ENCODE data around the gene KCNB1. TPM values are rescaled to one million over a fixed set of nuclear protein-coding genes. Genes with fewer than 3 reads are reported as not detected.
A peak's percentile ranks its signal among the peaks of the same experiment; 100 is the strongest.

The KCNB1 gene
- total and polyA plus RNA-seq, 2 of the 4 experiments (the other 2 are of a cell fraction) = 0.05 TPM; not detected in 1

- no peaks in the 10 kb centered on the region for H3K79me1 ChIP-seq (ENCODE audit: low read depth in 1 of 2, low read length in 2 of 2)
- in situ Hi-C loops (cut with MboI; ENCODE audit: low sequenced_read_pairs) = loop anchor here (5.0 to 25.0 kb wide), 3 partner anchors 181 to 531 kb away; no protein-coding TSS in a partner anchor
- dilution Hi-C loops (cut with HindIII; ENCODE audit: low sequenced_read_pairs, unreplicated experiment) = no loop called here
- no peak overlapping the region for H3K56ac ChIP-seq (ENCODE audit: extremely low read depth, insufficient read depth, low read length)
- H3K4me2 ChIP-seq (ENCODE audit: low read depth, low read length) = no peak overlapping the region
- H2BK120ac ChIP-seq (ENCODE audit: low read depth, low read length) = no peak overlapping the region
- ATAC-seq (ENCODE audit: low read depth) (no peak), DNase-seq (no peak)
- no peak overlapping the region for H2AFZ ChIP-seq (replicated peaks; ENCODE audit: low read length, poor library complexity)
- 36% methylated on average over 1 of the region's 3 CpGs; no CpG with 5 or more reads in 1 of the 2 experiments for WGBS, 2 experiments (ENCODE audit: extremely low coverage in 2 of 2, insufficient read length in 1 of 2)
- peaks cover 2% of the 10 kb centered on the region; the same call in 1 of the 2 replicates for H3K4me1 ChIP-seq (ENCODE audit: control insufficient read depth, insufficient read depth, low read length)
- no peak overlapping the region for H3K4ac ChIP-seq (ENCODE audit: low read depth, low read length)
- H4K8ac ChIP-seq (ENCODE audit: low read depth in 2 of 2, low read length in 2 of 2) = no peak overlapping the region
- H2AK9ac ChIP-seq (replicated peaks; ENCODE audit: low read depth, low read length, poor library complexity) = no peak overlapping the region
- H2BK20ac ChIP-seq (ENCODE audit: low read depth, low read length) = no peak overlapping the region
- no peak overlapping the region for H2BK15ac ChIP-seq (ENCODE audit: low read depth, low read length)
- H3K27ac ChIP-seq (ENCODE audit: insufficient read depth, low read length) = no peak overlapping the region
- H3K27me3 ChIP-seq (ENCODE audit: control insufficient read depth, insufficient read depth, low read length) = peaks cover 54% of the 10 kb centered on the region
- no peak overlapping the region for H3K4me3 ChIP-seq (ENCODE audit: insufficient read depth, low read depth, low read length)
- no peaks in the 10 kb centered on the region for H3K36me3 ChIP-seq (ENCODE audit: control insufficient read depth, insufficient read depth, low read length)
- H4K20me1 ChIP-seq (ENCODE audit: insufficient read depth, low read length) = 0 out of 2 replicates have a peak, but pooled peaks cover 3% of the 10 kb centered on the region
- ChIA-PET POLR2A (ENCODE audit: unreplicated experiment) (no interaction called here), CTCF (interaction anchor here (0.6 to 1.5 kb wide), 2 partner anchors 204 to 255 kb away, joined by 4 read pairs; no protein-coding TSS in a partner anchor)
- no peak overlapping the region for H4K5ac ChIP-seq (ENCODE audit: low read depth, low read length)
- no peak overlapping the region for H2AK5ac ChIP-seq (ENCODE audit: low read depth, low read length)
- peaks cover 2% of the 10 kb centered on the region; the same call in 1 of the 2 replicates for H3K9me3 ChIP-seq (ENCODE audit: control insufficient read depth, insufficient read depth, low read length)
- no peak overlapping the region for H3K9ac ChIP-seq (ENCODE audit: low read depth, low read length)
- intact Hi-C loops (cut with micrococcal nuclease) = no loop called here
- H3K23ac ChIP-seq (ENCODE audit: low read depth, low read length) = no peak overlapping the region
- TF ChIP-seq CEBPB (IDR thresholded peaks at IDR 0.05; ENCODE audit: low read depth, low read length) = peak; percentile 71
- no peak for TF ChIP-seq NFE2L2 (IDR thresholded peaks at IDR 0.05; ENCODE audit: low read depth, low read length)
- no peak for TF ChIP-seq RCOR1 (IDR thresholded peaks at IDR 0.05; ENCODE audit: insufficient replicate concordance, low read length)
- H4K91ac ChIP-seq (ENCODE audit: insufficient read depth, low read depth, low read length) = no peak overlapping the region
- no peak overlapping the region for H3K14ac ChIP-seq (replicated peaks; ENCODE audit: low read depth, low read length)
- no peak overlapping the region for H2BK5ac ChIP-seq (ENCODE audit: low read depth, low read length, poor library complexity, severe bottlenecking)
- H3K9me1 ChIP-seq (ENCODE audit: insufficient read depth, low read length) = no peaks in the 10 kb centered on the region
- BruUV-seq (replicated peaks) = no TSS peak
- H3K18ac ChIP-seq (ENCODE audit: low read depth, low read length) = no peak overlapping the region
Measured at GRCh38 chr20:49330701-49331615, 151.5 kb downstream of the KCNB1 start.

Data from IMR-90 (cell line).